Suprapubic skin (tissue), 4 donors: ENCODE results near the gene FEM1A.
"Not testable (repeated sequence)": the region's sequence is repeated elsewhere in the genome, so short reads cannot be mapped to it uniquely, and the experiment has no call there.

Experiments used
- CTCF ChIP-seq, 2 donors: fragments of 200-600 bp in 1 of 2; fragments of 450-650 bp in 1 of 2; sonication (generic) in 1 of 2; IDR thresholded peaks; one replicate each; pipeline ENCODE4 v1.5.1; 2016 to 2019; ENCODE audit warnings: antibody characterized with exemption in 2 of 2, mild to moderate bottlenecking in 1 of 2, moderate library complexity in 1 of 2
- POLR2A ChIP-seq, 2 donors: fragments of 450-650 bp; IDR thresholded peaks; one replicate each; pipeline ENCODE4 v1.6.1; 2017; ENCODE audit warnings: antibody characterized with exemption in 2 of 2, mild to moderate bottlenecking in 2 of 2, moderate library complexity in 2 of 2
- POLR2AphosphoS5 ChIP-seq, 3 donors: sonication (generic); formaldehyde crosslinking; IDR thresholded peaks; one replicate each; pipeline ENCODE4 v1.6.1; 2017; ENCODE audit warnings: antibody characterized with exemption in 3 of 3

- not testable (repeated sequence) for TF ChIP-seq POLR2AphosphoS5, POLR2A, CTCF (IDR thresholded peaks at IDR 0.05)
Observed at GRCh38 chr19:4793278-4793677, 1.7 kb downstream of the FEM1A start.
